HTR-8/SVneo (cell line): ENCODE data around the gene DNAH8.

Experiments used
- DNase-seq: peaks from one replicate; pipeline ENCODE4 v3.0.0; 2011; ENCODE audit warnings: low spot score, mixed read lengths; ENCODE audit not compliant: insufficient read length
- FAIRE-seq: peaks from 2 replicates; lab custom pipeline; 2011; peaks lifted over from hg19 to GRCh38; lab: Jason Lieb, UNC

Gene DNAH8

DNA sequence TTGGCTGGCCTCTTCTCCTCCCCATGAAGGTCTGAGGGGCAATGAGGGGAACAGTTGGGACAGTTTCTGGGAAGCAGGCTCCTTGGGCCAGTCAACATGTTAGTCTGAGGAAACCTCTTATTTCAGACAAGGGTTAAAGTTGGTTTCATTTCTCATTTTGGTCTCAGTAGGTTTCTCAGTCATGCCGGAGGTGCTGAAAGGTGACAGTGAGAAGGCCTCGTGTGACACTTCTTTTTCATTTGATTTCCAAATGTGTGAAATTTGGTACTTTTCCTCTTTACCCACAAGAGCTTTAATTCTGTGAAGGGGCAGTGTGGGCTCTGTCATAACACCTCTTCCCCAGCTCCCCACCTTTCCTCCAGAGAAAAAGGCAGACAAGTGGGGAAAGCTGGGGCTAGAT, 326.0 kb downstream of the DNAH8 start:
- FAIRE-seq, result no peak
- DNase-seq, result no peak

DNA sequence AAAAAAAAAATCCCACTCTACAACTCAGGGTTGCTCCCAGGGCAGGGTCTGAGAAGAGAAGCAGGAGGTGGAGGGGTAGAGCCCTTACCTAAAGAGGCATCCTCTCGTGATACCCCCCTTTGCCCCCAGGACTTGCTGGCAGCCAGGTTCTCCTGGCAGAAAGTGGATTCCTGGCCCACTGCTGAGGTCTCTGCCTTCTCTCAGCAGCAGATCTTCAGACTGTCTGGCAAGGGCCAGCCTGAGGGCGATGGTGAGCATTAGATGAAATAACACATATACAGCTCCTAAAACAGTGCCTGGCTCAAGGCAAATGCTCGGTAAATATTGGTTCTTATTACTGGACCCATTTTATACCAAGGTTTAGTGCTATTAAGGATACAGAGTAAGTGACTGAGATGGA, 328.7 kb downstream of the DNAH8 start:
- no peak for FAIRE-seq
- no peak for DNase-seq

DNA sequence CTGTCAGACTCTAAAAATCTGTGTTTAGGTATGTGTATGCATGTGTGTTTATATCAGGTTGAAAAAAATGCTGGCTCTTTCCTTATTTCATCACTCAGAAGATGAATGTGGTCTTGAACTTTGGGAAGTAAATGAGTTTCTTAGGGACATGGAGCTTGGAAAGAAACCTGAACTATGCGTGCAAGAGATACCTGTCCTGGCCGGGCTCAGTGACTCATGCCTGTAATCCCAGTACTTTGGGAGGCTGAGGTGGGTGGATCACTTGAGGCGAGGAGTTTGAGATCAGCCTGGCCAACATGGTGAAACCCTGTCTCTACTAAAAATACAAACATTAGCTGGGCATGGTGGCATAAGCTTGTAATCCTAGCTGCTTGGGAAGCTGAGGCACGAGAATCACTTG, 329.1 kb downstream of the DNAH8 start:
- no peak for FAIRE-seq
- DNase-seq, result no peak

DNA sequence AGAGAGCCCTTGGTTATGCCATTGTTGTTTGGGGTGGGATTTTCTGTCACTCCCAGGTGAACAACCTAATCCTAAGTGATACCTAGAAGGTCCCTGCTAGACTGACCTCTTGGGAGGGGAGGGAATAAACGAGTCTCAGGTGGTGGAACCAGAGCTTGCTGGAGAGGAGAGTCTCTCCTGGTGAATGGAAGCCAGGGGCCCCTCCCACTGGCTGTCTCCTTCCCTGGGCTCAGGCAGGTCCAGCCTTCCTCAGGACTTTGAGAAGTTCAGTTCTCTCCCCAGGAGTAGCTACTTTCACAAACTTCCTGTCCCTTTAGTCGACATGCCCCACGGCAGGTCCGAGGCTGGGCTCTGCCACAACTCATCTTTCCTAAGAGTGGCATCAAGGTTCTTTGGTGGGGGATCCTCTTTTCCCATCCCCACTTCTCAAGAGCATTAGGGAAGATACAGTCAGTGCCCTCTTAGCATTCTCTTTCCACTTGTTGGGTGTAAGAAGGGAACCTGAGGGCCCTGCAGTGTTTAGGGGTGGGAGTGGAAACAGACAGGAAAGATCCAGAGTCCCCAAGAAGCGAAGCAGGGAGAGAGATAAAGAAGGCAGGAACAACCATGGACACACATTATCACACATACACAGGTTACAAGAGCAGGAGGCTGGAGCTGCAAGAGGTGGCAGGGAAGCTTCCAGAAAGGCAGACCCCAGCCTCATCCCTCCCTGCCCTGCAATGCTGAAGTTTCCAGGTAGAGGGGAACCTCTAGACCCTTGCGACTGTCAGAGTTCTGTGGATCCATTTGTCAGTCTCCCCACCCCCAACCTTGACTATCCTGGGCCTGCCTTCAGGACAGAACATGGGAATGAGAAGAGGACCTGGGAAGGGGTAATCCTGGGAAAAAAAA, 332.6 kb downstream of the DNAH8 start:
- no peak for FAIRE-seq
- no peak for DNase-seq

DNA sequence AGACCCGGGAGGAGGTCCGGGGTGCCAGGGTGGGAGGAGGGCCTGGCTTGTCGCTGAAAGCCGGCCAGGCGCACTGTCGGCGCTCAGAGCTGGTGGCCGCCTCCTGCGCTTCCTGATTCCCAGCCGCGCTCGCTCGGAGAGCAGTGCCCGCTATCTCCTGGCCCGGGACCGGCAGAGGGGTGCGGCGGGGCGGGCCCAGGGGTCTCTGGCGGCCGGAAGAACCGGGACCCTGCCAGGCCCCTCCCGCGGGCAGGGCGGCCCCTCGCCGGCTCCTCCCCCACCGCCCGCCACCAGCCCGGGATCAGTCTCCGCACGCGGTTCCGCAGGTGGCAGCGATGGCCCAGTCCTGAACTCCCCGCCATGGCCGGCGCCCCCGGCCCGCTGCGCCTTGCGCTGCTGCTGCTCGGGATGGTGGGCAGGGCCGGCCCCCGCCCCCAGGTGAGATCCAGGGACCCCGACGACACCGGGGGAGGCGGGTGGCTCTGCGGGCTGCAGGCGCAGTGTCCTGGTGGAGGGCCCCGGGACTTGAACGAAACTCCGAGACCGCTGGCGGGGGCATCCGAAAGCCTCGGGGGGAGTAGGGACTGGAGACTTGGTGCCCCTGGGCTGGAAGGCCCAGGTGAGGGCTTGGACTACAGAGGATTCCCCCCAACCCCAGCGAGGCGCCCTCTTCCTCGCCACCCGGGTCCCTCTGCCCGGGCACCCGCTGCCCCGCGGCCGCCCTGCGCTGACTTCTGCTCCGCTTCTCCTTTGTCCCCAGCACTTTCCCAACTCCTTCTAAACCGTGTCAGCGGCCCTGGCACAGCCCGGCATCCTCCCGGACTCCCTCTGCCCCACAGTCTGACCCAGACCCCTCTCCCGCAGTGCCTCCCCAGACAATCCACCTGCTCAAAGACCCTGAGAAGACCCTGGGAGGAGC, 333.6 kb downstream of the DNAH8 start, which contains the start of gene GLP1R:
TSS of gene GLP1R (plus strand) at position 301 of the 919 bp plus-strand sequence. CDS start at position 361, 60 bp downstream.
- DNase-seq, result no peak
- FAIRE-seq, result no peak

DNA sequence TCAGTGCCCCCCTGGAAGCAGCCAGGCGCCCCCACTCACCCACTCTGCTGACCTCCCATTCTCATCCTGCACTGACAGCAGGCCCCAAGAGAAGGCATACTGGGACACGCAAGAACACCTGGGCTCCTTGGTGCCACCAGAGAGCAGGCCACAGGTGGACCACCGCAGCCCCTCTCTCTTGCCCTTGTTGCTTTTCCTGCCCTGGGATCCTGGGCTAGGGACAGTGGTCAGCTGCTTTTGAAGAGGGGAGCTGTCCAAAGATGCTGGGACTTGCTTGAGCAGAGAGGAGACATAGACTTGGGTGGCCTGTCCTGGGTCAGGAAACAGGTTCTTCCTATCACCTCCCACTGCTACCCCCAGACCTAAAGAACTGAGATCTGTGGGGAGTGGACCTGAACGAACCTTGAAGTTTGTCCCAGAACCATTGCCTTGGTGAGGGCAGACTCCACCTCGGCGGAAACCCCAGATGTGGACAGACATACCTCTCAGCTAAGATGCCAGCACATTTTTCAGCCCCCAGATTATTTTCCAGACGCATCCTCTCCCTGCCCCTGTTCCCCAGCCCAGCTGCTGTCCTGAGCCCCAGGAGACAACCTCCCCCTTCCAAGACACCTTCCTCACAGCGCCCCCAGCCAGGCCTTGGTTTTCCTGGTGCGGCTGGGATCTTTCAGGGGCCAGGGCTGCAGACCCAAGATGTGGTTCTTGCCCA, 334.6 kb downstream of the DNAH8 start:
- DNase-seq, result no peak

DNA sequence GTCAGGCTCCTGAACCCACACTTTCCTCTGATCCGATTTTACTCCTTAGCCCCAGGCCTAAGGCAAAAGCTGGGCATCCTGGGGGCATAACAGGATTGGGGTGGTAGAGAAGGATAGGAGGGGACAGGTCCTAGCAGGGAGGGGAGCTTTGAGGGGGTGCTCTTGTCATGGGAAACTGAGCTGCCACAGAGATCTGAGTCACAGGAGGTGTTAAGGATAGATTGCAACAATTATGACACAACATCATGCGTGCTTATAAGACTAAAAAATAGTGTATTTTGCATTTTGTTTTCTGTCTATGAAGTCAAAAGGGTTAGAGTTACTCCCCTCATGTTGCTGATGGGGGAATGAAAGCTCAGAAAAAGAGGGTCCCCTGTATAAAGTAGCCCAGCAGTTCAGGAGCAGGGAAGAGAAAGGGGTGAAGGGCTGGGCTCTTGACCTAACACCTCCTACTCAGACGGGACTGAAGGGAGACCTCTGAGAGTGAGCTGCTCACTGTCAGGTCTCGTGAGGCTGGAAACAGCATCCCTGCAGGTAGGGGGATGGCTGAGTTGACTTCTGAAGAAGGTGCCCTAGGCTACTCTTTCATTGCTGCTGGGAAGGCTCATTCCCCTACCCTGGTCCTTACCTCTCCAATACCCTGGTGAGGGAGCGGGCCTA, 335.5 kb downstream of the DNAH8 start:
- no peak for DNase-seq
- FAIRE-seq, result no peak

More for the DNA sequence above, 334.6 kb downstream of the DNAH8 start:
- no peak for FAIRE-seq

DNA sequence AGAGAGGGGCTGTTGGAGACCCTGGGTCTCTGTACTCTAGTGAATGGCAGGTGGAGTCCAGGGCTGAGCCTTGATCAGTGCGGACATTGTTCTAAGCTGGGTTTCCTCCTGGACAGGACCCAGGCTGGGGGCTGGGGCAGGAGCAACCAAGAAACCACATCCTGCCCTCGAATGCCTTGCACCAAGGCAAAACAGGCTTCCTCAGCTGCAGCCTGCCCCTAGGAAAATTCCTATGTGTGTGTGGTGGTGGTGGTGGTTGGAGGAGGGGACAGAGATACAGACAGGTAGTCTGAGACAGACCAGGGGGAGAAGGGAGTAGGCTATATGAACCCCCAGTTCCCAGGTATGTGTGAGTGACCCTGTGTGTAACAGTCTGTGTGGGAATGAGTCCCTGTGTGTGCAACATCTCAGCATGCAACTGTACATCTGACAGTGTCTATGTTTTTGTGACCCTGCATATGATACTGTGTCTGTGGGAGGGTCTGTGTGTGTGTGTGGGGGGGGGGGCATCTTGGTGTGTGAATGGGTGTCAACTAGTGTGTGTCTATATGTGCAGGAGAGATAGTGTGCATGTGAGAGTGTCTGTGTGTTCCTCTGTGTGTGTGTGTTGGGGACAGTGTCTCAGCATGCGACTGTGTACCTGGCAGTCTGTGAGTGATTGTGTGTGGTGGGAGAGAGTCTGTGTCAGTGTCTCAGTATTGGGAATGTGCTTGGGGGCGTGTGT, 336.4 kb downstream of the DNAH8 start:
- DNase-seq, result no peak
- no peak for FAIRE-seq

DNA sequence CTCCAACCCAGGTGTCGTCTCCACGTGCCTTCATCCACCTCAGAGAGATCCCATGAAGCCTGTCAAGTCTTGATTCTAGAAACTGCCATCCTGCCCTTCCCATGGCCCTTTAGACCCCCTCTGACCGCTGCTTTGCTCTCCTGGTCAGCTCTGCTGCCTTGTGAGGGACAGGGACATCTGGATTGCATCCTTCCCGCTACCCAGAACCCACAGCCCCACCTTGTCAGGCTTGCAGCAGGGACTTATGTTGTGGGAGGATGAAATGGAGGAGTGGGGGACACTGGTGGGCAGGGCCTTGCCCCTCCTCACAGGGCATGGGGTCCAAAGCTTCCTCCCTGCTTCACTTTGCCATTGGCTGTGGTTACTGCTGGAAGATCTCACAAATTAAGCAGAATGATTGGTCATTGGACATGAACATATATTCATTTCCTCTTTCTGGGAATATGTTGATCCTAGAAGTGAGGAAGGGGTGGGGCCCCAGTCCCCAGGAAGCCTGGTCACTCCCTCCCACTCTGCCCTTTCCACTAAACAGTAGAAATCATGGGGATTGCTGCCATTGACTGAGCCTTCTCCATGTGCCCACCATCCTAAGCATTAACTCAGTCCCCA, 338.0 kb downstream of the DNAH8 start:
- FAIRE-seq, result no peak
- no peak for DNase-seq

DNA sequence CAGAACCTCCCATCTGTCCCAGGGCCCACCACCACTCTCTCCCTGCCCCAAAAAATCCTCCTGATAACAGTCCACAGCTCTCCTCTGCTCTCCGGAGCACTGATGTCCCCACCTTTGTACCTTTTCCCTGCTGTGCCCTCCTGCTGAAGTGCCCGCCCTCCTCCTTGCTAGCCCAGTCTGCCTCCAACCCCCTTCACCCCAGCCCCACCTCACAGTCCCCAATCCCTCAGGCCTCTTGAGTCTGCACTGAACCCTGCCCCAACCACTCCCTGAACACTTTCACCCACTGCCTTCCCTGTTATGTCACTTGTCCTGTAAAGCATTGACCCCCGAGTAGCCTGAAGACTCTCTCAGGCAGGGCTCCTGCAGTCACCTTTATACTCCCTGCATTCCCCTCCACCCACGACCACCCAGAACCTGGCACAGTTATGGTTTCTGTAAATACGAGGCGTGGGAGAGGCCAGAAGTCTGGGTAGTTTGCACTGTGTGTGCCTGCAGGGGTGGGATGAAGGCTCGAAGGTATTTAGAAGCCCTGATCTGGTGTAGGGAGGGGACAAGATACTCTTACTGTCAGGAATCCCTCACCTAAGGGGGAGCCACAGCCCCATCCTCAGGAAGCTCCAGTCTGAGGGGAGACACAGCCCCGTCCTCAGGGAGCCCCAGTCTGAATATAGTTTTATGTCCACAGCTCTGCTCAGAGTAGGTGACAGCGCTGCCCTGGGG, 338.9 kb downstream of the DNAH8 start:
- DNase-seq, result no peak
- no peak for FAIRE-seq

DNA sequence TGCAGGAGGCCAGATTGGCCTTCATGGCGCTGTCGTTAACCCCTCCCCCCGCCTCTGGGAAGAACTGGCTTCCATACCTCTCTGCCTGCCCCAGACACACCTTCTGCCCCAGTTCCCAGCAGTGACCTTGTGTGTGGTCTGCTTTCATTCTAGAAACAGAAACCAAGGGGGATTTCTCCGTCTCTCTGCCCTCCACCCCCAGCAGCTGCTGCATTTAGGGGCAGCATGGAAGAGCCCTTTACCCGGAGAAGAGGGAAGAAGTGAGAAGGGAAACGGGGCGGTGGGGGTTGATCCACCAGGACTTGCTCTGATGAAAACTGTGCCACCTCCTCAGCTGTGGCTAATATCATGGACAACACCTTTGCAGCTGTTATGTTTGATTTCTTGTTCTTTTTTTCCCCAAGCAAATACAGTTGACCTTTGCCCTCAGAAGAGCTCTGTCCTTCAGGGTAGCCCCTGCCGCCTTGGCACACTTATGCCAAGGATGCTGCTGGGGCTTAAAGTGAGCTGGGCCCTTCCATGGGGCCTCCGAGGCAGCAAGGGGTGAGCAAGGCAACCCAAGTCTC, 339.5 kb downstream of the DNAH8 start:
- no peak for FAIRE-seq

DNA sequence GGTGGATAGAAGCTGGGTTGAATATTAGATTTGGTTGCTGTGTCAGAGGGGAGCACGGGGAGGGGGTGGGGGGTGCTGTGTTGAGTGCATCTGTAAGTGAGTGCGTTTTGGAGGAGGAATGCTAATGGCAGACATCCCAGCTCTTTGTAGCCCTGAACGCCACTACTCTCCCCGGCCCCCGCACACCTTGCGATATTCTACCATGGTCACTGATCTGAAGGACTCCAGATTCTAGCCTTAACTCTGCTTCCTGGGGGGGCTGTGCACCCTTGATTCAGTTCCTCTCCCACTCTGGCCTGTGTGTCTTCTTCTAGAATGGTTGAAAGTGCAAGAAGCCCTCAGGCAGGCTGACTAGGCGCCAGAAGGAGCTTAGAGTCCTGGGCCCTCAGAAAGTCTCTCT, 340.6 kb downstream of the DNAH8 start:
- FAIRE-seq (no peak), DNase-seq (no peak)

More for the DNA sequence above, 339.5 kb downstream of the DNAH8 start:
- DNase-seq, result no peak

DNA sequence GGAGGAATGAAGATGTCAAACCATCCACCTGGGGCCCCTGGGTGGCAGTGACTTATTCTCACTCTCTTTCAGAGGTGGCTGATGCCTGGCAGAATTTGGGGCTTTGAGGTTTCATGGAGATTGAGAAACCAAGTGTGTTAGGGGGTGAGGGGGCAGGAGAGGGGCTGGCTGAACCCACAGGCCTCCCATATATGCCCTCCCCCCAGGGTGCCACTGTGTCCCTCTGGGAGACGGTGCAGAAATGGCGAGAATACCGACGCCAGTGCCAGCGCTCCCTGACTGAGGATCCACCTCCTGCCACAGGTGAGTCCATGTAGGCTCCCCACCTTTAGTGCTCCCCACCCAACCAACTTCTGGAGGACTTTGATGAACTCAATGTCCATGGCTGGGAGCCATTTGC, 341.1 kb downstream of the DNAH8 start:
- DNase-seq (no peak), FAIRE-seq (no peak)

DNA sequence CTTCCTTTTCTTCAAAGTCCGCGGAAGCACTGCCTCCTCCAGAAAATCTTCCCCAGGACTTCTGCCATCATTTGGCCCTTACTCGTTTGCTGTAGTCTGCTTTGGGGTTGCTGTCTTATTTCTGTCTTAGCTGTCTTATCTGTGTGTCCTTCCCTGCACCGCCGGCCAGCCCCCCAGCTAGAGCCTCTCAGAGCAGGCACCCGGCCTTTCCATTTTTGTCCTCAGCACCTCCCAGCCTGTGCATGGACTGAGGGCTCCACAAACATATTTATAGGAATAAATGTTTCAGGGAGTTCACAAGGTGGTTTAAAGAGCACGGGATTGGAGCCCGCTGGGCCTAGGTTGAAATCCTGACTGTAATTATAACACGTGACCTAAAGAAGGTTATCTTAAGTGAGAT, 341.6 kb downstream of the DNAH8 start:
- DNase-seq (no peak), FAIRE-seq (no peak)

DNA sequence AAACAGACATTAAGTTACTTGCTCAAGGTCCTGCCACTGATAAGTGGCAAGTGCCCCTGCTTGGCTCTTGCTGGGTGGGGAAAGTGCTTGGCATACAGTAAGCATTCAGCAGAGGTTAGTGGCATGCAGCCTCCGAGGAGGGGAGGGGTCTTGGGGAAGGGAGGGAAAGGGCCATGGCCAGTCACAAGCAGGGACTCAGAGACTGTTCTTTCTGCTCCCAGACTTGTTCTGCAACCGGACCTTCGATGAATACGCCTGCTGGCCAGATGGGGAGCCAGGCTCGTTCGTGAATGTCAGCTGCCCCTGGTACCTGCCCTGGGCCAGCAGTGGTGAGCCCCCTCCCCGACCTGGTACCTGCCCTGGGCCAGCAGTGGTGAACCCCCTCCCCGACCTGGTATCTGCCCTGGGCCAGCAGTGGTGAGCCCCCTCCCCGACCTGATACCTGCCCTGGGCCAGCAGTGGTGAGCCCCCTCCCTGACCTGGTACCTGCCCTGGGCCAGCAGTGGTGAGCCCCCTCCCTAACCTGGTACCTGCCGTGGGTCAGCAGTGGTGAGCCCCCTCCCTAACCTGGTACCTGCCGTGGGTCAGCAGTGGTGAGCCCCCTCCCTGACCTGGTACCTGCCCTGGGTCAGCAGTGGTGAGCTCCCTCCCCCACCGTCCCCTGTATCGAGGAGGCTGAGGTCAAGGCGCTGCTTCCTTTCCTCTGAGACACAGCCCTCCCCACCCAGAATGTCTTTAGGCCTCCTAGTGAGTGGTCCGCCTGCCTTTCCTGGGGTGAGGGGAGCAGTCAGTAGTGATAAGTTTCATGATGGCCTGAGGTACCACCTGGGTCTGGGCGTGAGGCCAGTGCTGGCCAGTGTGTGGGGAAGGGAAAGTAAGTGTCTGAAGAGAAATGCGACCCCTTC, 342.4 kb downstream of the DNAH8 start:
- no peak for FAIRE-seq
- DNase-seq, result no peak

DNA sequence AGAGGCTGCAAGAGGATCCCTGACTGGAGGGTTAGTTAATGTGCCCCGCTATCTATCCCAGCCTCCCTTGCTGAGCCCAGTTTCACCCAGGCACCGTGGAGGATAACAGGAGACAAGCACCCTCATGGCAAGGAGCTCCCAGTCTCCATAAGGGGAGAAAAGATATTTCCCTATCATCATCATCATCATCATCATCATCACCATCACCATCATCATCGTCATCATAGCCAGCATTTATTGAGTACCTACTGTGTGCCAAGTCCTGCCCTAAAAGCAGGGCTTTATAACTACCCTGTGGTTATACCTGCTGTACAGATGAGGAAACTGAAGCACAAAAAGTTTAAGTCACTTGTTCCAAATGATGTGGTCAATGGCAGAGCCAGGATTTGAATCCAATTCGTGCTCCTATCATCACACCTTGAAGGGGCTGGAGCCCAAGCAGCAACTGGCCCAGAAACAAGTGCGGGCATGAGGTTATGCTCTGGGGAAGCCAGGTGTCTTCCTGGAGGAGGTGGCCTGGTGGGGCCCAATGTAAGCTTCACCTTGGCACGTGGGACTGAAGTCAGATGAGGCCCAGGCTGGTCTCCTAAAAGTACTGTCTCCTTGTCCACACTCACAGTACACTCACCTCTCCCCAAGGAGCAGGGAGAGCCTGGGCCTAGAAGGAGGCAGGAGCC, 343.5 kb downstream of the DNAH8 start:
- no peak for DNase-seq
- no peak for FAIRE-seq
